IPS-18c (cell line): ENCODE results near the gene LTA.

Source experiments
- H3K4me3 ChIP-seq: 2 replicates; pipeline ENCODE4 v1.7.0; 2013; ENCODE audit warnings: low read depth, mild to moderate bottlenecking, low read length, moderate library complexity; ENCODE audit not compliant: insufficient read depth
- H3K9me3 ChIP-seq: one replicate; pipeline ENCODE4 v1.6.1; 2013; ENCODE audit warnings: mild to moderate bottlenecking, low read length, moderate library complexity; ENCODE audit not compliant: control insufficient read depth, insufficient read depth

LTA gene

DNA sequence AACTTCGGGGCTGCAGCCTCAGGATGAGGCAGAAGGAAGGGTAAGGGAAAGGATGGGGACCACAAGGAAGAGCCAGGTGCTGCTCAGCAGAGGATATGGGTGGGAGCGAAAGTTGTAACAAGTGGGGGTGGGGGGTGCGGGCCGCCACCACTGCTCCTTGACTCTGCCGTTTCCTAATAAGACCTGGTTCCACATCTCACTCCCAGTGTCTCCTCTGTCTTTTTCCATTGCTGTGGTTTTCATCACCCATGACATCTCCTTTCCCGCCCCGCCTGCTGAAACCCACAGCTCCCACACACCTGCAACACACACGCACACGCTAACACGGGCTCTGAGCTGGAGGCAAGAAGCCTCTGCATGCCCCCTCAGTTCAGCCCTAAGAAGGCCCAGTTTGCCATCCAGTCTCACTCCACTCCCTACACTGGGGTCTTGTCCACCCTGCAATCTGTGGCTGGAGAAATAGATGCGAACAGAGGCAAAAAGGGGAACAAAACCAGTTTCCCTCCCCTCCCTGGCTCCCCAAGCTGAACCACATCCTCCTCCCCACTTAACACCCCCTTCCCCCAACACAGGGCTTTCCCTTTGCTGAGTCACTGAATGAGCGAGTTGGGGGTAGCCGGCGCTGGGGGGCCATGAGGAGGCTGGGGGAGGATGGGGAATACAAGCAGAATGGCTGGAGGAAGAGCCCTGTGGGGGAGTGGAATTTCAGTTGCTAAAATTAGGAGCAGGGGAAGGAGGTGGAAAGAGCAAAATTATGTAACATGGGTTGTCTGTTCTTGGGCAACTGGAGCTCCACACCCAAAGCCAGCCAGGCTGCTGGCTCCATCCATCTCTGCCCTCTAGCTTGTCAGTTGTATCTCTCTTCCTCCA, 13.2 kb upstream of the LTA start:
- Histone ChIP-seq H3K9me3 (no peaks in the 10 kb centered on the region), H3K4me3 (no peak overlapping the region)

DNA sequence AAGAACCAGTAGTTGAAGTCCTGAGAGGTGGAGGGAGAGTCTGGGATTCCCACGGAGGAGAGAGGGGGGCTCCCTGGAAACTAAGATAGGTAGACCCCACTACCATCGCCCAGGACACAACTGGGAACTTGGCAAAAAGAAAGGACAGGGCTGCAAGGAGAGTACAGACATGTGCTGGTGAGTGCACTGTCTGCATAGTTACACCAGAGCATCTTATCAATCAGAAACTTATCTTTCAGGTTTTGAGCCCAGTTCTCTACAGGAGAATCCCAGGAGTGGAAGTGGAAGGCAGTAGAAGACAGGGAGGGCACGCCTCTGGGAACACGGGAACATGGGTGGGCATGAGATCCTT, 12.5 kb upstream of the LTA start:
- Histone ChIP-seq H3K4me3 (no peak overlapping the region), H3K9me3 (no peaks in the 10 kb centered on the region)

DNA sequence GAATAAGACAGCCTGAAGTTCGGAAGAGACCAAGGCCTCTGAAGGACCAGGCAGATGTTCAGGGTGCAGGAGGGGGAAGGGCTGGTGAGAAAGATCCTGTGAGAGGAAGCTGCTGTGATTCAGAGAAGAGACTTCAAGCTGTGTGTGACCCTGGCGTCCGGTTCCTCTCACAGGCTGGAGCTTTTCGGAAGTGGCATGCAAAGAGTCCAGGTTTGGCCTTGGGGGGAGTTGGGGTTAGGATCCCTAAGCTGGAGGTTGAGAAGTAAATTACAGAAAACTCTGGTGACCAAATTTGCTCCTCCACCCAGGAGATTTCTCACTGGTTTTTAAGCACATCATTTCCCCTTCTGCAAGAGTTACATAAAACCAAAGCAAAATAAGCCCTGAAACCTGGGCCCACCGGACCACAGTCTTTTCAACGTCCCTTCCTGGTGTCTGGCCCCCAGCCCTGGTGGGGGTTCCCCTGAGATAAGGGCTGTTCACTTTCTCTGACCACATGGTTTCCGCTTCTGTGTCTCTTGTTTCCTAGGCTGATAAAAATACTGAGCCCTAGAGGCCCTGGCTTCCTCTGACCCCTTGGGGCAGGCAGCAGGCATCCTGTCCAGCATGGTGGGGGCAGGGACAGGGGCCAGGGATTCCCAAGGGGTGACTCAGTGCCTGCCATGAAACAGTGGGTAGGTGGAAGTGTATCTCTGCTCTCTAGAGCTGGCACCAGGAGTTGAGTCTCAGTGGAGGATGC, 12.0 kb upstream of the LTA start:
- H3K4me3 ChIP-seq, result no peak overlapping the region
- H3K9me3 ChIP-seq, result no peaks in the 10 kb centered on the region

DNA sequence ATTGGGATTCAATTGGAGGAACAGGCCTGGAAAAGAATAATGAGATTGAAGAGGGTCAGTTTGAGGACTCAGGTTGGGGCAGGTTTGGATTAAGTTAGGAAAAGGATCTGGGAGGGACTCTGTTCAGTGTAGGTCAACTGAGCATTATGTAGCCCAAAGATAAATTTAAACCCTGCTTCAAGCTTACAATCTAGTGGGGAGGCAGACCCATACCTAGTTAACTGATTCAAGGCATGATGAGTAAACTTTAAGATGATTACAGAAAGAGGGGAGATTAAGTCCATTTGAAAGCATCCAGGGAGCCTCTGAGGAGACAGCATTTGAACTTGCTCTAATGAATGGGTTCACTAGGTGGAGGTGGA, 11.4 kb upstream of the LTA start:
- no peak overlapping the region for H3K4me3 ChIP-seq
- no peaks in the 10 kb centered on the region for H3K9me3 ChIP-seq

DNA sequence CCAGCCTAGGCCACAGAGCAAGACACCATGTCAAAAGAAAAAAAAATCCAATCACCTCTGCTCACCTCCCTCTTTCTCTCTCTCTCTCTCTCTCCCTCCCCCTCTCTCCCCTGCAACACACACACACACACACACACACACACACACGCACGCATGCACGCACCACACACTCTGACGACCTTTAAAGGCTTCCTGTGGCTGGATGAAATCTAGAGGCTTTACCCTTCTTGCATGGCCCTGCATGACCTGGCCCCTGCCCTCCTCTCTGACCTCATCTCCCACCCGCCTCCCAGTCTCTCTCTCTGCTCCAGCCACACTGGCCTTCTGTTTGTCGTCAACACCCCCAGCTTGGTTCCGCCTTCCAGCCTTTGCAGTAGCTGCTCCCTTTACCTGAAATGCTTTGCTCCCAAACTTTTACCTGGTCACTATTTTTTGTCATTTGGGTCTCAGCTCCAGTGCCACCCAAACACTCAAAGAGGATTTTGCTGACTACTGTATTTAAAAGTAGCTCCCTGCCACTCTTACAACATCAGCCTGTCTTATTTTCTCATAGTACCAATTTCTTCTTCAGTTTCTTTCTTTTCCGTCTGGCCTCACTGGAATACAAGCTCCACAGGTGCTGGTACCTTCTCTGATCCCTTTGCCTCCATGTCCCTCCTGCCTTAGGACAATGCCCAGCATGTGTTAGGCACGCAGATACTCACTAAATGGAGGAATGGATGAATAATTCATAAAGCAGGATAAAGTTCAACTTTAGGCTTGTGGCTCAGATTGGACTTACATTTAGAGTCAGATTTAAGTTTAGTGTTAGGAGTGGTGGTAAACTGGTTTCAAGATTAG, 4.3 kb upstream of the LTA start:
- Histone ChIP-seq H3K9me3 (no peaks in the 10 kb centered on the region), H3K4me3 (no peak overlapping the region)

DNA sequence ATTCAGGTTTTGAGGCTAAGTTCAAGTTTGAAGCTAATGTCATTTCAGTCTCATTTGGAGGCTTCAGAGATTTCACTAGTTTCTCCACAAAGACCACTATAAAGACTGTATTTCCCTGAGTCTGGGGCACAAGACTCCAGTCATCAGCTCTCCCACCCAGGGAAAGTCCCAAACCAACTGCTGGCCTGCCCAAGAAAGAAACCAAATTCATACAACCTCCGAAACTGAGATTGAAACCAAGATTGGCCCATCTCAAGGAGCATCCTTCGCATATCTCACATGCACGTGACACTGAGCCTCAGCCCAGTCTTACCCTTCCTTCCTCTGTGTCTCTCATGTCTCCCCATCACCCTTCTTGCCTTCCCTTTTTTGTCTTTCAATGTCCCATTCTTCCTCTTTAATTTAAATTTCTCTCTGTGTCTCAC, 3.5 kb upstream of the LTA start:
- H3K9me3 ChIP-seq, result no peaks in the 10 kb centered on the region
- H3K4me3 ChIP-seq, result no peak overlapping the region

DNA sequence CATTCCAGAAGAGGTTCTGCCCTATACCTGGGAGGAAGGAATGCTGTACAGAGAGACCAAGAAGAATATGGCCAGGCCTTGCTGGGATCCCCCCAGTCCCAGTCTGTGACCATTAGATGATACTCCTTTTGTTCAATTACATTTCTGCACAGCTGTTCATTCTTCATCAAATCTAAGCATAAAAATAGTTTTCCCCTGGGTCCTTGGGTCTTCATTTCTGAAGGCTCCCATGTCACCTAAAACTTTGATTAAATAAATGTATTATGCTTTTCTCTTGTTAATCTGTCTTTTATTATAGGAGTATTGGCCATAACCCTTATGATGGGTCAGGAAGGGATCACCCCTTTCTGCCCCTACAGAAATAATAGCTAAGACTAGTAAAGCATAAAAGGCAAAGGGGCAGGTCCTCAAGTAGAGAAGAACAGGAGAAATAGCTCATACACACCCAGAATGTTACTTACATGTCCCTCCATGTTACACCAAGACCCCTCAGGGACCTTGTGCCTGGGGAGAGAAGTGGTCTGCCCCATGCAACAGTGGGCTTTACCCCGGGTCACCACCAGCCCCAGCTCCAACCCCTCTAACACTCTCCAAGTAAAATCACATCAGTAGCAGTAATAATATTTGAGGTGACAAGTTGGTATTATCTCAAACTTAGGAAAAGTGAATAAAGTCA, 2.1 kb upstream of the LTA start:
- H3K4me3 ChIP-seq, result no peak overlapping the region
- H3K9me3 ChIP-seq, result no peaks in the 10 kb centered on the region

DNA sequence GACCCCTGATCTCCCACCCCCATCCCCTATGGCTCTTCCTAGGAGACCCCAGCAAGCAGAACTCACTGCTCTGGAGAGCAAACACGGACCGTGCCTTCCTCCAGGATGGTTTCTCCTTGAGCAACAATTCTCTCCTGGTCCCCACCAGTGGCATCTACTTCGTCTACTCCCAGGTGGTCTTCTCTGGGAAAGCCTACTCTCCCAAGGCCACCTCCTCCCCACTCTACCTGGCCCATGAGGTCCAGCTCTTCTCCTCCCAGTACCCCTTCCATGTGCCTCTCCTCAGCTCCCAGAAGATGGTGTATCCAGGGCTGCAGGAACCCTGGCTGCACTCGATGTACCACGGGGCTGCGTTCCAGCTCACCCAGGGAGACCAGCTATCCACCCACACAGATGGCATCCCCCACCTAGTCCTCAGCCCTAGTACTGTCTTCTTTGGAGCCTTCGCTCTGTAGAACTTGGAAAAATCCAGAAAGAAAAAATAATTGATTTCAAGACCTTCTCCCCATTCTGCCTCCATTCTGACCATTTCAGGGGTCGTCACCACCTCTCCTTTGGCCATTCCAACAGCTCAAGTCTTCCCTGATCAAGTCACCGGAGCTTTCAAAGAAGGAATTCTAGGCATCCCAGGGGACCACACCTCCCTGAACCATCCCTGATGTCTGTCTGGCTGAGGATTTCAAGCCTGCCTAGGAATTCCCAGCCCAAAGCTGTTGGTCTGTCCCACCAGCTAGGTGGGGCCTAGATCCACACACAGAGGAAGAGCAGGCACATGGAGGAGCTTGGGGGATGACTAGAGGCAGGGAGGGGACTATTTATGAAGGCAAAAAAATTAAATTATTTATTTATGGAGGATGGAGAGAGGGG, 1.4 kb downstream of the LTA start:
- H3K9me3 ChIP-seq, result no peaks in the 10 kb centered on the region
- H3K4me3 ChIP-seq, result no peak overlapping the region

DNA sequence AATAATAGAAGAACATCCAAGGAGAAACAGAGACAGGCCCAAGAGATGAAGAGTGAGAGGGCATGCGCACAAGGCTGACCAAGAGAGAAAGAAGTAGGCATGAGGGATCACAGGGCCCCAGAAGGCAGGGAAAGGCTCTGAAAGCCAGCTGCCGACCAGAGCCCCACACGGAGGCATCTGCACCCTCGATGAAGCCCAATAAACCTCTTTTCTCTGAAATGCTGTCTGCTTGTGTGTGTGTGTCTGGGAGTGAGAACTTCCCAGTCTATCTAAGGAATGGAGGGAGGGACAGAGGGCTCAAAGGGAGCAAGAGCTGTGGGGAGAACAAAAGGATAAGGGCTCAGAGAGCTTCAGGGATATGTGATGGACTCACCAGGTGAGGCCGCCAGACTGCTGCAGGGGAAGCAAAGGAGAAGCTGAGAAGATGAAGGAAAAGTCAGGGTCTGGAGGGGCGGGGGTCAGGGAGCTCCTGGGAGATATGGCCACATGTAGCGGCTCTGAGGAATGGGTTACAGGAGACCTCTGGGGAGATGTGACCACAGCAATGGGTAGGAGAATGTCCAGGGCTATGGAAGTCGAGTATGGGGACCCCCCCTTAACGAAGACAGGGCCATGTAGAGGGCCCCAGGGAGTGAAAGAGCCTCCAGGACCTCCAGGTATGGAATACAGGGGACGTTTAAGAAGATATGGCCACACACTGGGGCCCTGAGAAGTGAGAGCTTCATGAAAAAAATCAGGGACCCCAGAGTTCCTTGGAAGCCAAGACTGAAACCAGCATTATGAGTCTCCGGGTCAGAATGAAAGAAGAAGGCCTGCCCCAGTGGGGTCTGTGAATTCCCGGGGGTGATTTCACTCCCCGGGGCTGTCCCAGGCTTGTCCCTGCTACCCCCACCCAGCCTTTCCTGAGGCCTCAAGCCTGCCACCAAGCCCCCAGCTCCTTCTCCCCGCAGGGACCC, 2.3 kb downstream of the LTA start:
- Histone ChIP-seq H3K4me3 (no peak overlapping the region), H3K9me3 (no peaks in the 10 kb centered on the region)

DNA sequence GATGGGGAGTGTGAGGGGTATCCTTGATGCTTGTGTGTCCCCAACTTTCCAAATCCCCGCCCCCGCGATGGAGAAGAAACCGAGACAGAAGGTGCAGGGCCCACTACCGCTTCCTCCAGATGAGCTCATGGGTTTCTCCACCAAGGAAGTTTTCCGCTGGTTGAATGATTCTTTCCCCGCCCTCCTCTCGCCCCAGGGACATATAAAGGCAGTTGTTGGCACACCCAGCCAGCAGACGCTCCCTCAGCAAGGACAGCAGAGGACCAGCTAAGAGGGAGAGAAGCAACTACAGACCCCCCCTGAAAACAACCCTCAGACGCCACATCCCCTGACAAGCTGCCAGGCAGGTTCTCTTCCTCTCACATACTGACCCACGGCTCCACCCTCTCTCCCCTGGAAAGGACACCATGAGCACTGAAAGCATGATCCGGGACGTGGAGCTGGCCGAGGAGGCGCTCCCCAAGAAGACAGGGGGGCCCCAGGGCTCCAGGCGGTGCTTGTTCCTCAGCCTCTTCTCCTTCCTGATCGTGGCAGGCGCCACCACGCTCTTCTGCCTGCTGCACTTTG, 3.3 kb downstream of the LTA start, which contains the start of gene TNF:
Gene TNF (plus strand): TSS at position 231 of the 567 bp plus-strand sequence. CDS start 177 bp downstream, at position 408.
- Histone ChIP-seq H3K9me3 (no peaks in the 10 kb centered on the region), H3K4me3 (no peak within 1 kb of the TSS)

DNA sequence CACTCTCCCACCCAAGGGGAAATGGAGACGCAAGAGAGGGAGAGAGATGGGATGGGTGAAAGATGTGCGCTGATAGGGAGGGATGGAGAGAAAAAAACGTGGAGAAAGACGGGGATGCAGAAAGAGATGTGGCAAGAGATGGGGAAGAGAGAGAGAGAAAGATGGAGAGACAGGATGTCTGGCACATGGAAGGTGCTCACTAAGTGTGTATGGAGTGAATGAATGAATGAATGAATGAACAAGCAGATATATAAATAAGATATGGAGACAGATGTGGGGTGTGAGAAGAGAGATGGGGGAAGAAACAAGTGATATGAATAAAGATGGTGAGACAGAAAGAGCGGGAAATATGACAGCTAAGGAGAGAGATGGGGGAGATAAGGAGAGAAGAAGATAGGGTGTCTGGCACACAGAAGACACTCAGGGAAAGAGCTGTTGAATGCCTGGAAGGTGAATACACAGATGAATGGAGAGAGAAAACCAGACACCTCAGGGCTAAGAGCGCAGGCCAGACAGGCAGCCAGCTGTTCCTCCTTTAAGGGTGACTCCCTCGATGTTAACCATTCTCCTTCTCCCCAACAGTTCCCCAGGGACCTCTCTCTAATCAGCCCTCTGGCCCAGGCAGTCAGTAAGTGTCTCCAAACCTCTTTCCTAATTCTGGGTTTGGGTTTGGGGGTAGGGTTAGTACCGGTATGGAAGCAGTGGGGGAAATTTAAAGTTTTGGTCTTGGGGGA, 4.0 kb downstream of the LTA start:
- H3K4me3 ChIP-seq, result no peak overlapping the region

DNA sequence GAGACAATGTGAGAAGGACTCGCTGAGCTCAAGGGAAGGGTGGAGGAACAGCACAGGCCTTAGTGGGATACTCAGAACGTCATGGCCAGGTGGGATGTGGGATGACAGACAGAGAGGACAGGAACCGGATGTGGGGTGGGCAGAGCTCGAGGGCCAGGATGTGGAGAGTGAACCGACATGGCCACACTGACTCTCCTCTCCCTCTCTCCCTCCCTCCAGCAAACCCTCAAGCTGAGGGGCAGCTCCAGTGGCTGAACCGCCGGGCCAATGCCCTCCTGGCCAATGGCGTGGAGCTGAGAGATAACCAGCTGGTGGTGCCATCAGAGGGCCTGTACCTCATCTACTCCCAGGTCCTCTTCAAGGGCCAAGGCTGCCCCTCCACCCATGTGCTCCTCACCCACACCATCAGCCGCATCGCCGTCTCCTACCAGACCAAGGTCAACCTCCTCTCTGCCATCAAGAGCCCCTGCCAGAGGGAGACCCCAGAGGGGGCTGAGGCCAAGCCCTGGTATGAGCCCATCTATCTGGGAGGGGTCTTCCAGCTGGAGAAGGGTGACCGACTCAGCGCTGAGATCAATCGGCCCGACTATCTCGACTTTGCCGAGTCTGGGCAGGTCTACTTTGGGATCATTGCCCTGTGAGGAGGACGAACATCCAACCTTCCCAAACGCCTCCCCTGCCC, 4.9 kb downstream of the LTA start:
- Histone ChIP-seq H3K4me3 (no peak overlapping the region), H3K9me3 (peaks cover 5% of the 10 kb centered on the region)

More for the DNA sequence above, 4.0 kb downstream of the LTA start:
- H3K9me3 ChIP-seq, result peaks cover 5% of the 10 kb centered on the region

DNA sequence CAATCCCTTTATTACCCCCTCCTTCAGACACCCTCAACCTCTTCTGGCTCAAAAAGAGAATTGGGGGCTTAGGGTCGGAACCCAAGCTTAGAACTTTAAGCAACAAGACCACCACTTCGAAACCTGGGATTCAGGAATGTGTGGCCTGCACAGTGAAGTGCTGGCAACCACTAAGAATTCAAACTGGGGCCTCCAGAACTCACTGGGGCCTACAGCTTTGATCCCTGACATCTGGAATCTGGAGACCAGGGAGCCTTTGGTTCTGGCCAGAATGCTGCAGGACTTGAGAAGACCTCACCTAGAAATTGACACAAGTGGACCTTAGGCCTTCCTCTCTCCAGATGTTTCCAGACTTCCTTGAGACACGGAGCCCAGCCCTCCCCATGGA, 5.5 kb downstream of the LTA start:
- peaks cover 5% of the 10 kb centered on the region for H3K9me3 ChIP-seq
- no peak overlapping the region for H3K4me3 ChIP-seq
